ENCODE results near the gene AUP1. TPM values are rescaled to one million over a fixed set of nuclear protein-coding genes. Genes with fewer than 3 reads are reported as not detected.

Gene AUP1
- total RNA-seq, 6 experiments from 2014 or later = 81.0 to 119 (median 94.6) TPM

DNA sequence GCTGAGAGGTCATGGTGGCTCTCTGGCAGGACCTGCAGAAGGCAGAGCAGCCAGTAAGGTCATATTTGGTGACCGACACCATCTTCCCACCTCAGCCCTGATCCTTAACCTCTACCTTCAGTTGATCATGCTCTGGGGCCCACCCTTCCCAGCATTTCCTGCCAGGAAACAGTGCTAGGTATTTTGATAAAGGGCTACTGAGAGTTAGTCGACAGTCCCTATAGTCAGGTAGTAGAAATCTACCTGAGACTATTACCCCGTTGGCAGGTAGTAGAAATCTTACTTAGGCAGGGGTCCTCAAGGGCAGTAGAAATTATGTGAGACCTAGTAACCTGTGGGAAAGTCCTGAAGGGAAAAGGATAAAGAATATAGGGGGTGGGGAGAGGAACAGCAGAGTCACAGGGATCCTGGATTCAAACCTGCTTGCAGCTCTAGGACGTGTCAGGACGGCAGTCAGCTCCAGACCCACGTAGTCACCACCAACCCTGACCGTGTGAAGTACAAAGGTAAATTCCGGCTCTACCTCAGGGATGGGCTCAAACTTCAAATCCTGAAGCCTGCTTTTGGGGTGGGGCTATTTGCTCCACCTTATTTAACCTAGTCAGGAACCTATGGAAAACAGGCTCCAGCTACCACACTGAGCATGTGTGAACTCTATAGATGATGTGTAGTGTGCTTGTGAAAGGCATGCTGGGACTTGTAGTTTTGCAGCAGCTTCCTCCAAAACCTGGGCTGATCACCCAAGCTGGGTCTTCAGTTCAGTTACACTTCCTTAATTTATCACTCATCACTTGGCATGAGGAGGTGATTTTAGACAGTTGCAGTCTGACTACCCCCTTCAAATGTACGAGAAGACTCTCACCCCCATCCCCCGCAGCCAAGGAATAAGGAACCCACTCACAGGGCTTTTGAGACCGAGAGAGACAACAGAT lies 3.5 kb downstream of the AUP1 start, which contains the start of gene DQX1:
DQX1 (minus strand) TSS at position 515 of the 932 bp plus-strand sequence; CDS start at position 13, 502 bp downstream.
- peaks cover 30% of the 10 kb centered on the region for H3K36me3 Mint-ChIP-seq (ENCODE audit: low read depth)
- H3K27ac Mint-ChIP-seq = no peak within 1 kb of the TSS
- peak within 1 kb of the TSS; percentile 33; the same call in 1 of the 2 replicates for H3K4me3 Mint-ChIP-seq
- no peaks in the 10 kb centered on the region for H3K9me3 Mint-ChIP-seq
- peaks cover 6% of the 10 kb centered on the region for H3K27me3 Mint-ChIP-seq (ENCODE audit: insufficient read depth)
- H3K4me1 Mint-ChIP-seq (ENCODE audit: low read depth) = peaks cover 19% of the 10 kb centered on the region
- no peak for DNase-seq
- TF ChIP-seq, protein P1, sequence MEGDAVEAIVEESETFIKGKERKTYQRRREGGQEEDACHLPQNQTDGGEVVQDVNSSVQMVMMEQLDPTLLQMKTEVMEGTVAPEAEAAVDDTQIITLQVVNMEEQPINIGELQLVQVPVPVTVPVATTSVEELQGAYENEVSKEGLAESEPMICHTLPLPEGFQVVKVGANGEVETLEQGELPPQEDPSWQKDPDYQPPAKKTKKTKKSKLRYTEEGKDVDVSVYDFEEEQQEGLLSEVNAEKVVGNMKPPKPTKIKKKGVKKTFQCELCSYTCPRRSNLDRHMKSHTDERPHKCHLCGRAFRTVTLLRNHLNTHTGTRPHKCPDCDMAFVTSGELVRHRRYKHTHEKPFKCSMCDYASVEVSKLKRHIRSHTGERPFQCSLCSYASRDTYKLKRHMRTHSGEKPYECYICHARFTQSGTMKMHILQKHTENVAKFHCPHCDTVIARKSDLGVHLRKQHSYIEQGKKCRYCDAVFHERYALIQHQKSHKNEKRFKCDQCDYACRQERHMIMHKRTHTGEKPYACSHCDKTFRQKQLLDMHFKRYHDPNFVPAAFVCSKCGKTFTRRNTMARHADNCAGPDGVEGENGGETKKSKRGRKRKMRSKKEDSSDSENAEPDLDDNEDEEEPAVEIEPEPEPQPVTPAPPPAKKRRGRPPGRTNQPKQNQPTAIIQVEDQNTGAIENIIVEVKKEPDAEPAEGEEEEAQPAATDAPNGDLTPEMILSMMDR (IDR thresholded peaks at IDR 0.05) = no peak

DNA sequence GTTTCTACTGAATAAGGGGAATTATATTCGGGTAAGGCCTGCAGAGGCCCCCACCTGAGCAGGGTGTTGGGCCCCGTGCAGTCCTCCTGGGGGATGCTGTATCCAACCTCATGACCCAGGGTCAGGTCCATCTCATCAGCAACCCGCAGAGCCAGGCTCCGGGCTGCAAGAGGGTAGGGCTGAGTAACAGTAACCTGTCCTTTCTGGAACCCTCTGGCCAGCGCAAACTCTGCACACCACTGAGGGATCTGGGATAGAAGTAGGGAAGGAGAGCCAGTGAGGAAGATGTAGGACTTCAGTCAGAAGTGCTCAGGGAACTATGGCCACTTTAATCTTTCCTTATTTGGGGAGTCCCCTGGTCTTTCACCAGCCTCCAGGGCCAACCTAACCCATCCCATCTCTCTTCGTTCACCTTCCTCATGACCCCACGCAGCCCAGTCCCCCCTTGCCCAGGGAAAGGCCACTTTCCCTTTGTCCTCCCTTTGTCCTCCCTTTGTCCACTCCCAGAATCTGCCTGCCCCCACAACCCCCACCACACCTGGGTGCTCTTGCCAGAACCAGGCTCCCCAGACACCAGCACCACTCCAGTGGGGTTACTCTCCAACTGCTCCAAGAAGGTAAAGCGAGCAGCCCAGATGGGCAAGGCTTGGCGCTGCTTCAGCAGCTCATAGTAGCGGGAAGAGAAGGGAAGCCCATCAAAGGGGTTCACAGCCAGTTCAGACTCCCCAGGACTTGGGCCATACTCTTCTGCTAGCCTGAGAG lies 4.4 kb downstream of the AUP1 start:
- TF ChIP-seq, protein P1 (IDR thresholded peaks at IDR 0.05) = no peak
- no peak for DNase-seq
- Mint-ChIP-seq H3K36me3 (ENCODE audit: low read depth) (peaks cover 30% of the 10 kb centered on the region), H3K4me3 (no peak overlapping the region), H3K27ac (no peak overlapping the region), H3K9me3 (no peaks in the 10 kb centered on the region), H3K4me1 (ENCODE audit: low read depth) (peaks cover 15% of the 10 kb centered on the region), H3K27me3 (ENCODE audit: insufficient read depth) (peaks cover 11% of the 10 kb centered on the region)

DNA sequence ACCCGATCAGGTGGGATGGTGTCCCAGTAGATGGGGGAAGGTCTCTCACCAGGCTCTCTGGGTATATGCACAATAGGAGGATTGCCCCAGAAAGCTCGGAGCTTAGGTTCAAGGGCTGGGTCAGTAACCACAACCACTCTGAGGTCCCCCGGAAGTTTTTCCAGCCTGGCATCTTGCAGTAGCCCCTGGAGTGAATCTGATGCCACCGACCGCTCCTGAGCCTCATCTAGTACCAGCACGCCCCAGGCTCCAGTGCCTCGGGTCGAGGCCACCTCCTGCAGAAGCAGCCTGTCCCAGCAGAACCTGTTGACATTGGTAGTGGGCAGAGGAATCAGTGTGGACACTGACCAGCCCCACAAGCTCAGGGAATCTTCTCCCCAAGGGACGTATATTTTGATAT lies 5.5 kb downstream of the AUP1 start:
- Mint-ChIP-seq H3K27me3 (ENCODE audit: insufficient read depth) (peaks cover 18% of the 10 kb centered on the region), H3K4me3 (no peak overlapping the region), H3K9me3 (no peaks in the 10 kb centered on the region), H3K4me1 (ENCODE audit: low read depth) (peaks cover 15% of the 10 kb centered on the region), H3K27ac (no peak overlapping the region), H3K36me3 (ENCODE audit: low read depth) (peaks cover 28% of the 10 kb centered on the region)
- DNase-seq = no peak
- TF ChIP-seq, protein P1 (IDR thresholded peaks at IDR 0.05) = no peak

DNA sequence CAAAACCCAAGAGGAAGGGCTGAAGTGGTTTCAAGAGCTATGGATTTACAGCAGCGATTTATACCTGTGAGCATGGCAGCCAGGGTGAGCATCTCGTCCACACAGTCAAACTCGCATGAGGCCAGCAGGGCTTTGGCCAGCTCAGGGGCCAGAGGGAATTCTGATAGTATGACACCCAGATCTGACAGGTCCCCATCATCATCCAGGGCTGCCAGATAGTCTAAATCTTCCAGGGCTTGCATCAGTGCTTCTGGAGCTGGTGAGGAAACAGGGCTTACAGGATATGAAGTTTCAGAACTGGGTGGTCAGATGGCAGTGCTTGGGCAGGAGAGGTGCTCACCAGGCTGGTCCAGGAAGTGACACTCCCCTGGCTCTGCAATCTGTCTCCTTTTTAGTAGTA lies 7.0 kb downstream of the AUP1 start:
- H3K27ac Mint-ChIP-seq = no peak overlapping the region
- TF ChIP-seq, protein P1 (IDR thresholded peaks at IDR 0.05) = no peak

DNA sequence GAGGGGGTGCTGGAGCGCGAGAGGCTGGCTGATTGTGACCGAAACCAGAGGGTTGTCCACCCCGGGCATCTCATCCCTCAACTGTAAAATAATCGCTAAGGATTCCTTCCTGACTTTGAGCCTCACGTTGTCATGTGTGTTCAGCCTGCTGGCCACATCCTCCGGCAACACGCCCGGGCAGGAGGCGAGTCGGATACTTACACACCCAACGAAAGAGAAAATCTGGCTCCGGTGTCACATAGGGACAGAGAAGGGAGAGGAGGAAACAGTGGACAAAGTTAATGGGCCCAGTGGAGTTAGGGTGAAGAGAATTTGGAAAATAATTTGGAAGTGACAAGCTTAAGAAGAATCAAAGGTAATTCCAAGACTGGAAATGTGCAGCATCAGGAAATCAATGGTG lies 12.9 kb downstream of the AUP1 start:
- Mint-ChIP-seq H3K4me3 (no peak overlapping the region), H3K27me3 (ENCODE audit: insufficient read depth) (peaks cover 52% of the 10 kb centered on the region), H3K36me3 (ENCODE audit: low read depth) (peaks cover 5% of the 10 kb centered on the region; the same call in 1 of the 2 replicates), H3K27ac (no peak overlapping the region), H3K4me1 (ENCODE audit: low read depth) (peaks cover 2% of the 10 kb centered on the region), H3K9me3 (no peaks in the 10 kb centered on the region)
- no peak for DNase-seq
- TF ChIP-seq, protein P1 (IDR thresholded peaks at IDR 0.05) = no peak

More for the DNA sequence above, 7.0 kb downstream of the AUP1 start:
- Mint-ChIP-seq H3K4me3 (no peak overlapping the region), H3K4me1 (ENCODE audit: low read depth) (peaks cover 2% of the 10 kb centered on the region; the same call in 1 of the 2 replicates), H3K36me3 (ENCODE audit: low read depth) (peaks cover 19% of the 10 kb centered on the region), H3K9me3 (no peaks in the 10 kb centered on the region), H3K27me3 (ENCODE audit: insufficient read depth) (peaks cover 23% of the 10 kb centered on the region)
- DNase-seq = no peak
